ENCODE data around the gene PLP2. TPM values are rescaled to one million over a fixed set of nuclear protein-coding genes. Genes with fewer than 3 reads are reported as not detected.
"Not testable (repeated sequence)": the region's sequence is repeated elsewhere in the genome, so short reads cannot be mapped to it uniquely, and the experiment has no call there.

The PLP2 gene
- total RNA-seq, 1 donor from 2014 or later, result 73.2 TPM

GRCh38 chrX:49165901-49166881 lies 5.5 kb upstream of the PLP2 start:
- H3K4me1 Mint-ChIP-seq (ENCODE audit: low read depth), result peaks cover 23% of the 10 kb centered on the region
- H3K27ac Mint-ChIP-seq, result peak overlapping the region; percentile 94
- H3K27me3 Mint-ChIP-seq (ENCODE audit: insufficient read depth), result peaks cover 4% of the 10 kb centered on the region
- intact Hi-C loops (cut with micrococcal nuclease), result loop anchor here (2.0 to 10.0 kb wide), 4 partner anchors 25 to 1681 kb away; partner anchors contain the start of genes GPKOW, PIM2, SLC35A2 and ZNF41
- H3K4me3 Mint-ChIP-seq, result peak overlapping the region; percentile 85
- no peaks in the 10 kb centered on the region for H3K9me3 Mint-ChIP-seq
- peak; percentile 52 for DNase-seq (ENCODE audit: low spot score)
- H3K36me3 Mint-ChIP-seq (ENCODE audit: low read depth), result no peaks in the 10 kb centered on the region

- H3K4me3 Mint-ChIP-seq, result peak overlapping the region; percentile 85
- H3K36me3 Mint-ChIP-seq (ENCODE audit: low read depth), result no peaks in the 10 kb centered on the region
- H3K9me3 Mint-ChIP-seq, result no peaks in the 10 kb centered on the region
- peak overlapping the region; percentile 94 for H3K27ac Mint-ChIP-seq
- peak; percentile 44 for DNase-seq (ENCODE audit: low spot score)
- intact Hi-C loops (cut with micrococcal nuclease), result loop anchor here (1.0 to 10.0 kb wide), 5 partner anchors 24 to 1682 kb away; partner anchors contain the start of genes GPKOW, PIM2, PPP1R3F and SLC35A2
- peaks cover 23% of the 10 kb centered on the region for H3K4me1 Mint-ChIP-seq (ENCODE audit: low read depth)
- peaks cover 4% of the 10 kb centered on the region for H3K27me3 Mint-ChIP-seq (ENCODE audit: insufficient read depth)
These were observed 4.6 kb upstream of the PLP2 start for GRCh38 chrX:49166914-49167739.

- intact Hi-C loops (cut with micrococcal nuclease), result loop anchor here (1.0 to 10.0 kb wide), 5 partner anchors 23 to 1683 kb away; partner anchors contain the start of genes GPKOW, PIM2, PPP1R3F and SLC35A2
- peak overlapping the region; percentile 94 for H3K27ac Mint-ChIP-seq
These were observed 4.0 kb upstream of the PLP2 start for GRCh38 chrX:49167740-49168108.

GRCh38 chrX:49172280-49172780 lies 632 bp downstream of the PLP2 start:
- Mint-ChIP-seq H3K27me3 (ENCODE audit: insufficient read depth) (peaks cover under 1% of the 10 kb centered on the region), H3K4me3 (peak overlapping the region; percentile 88), H3K36me3 (ENCODE audit: low read depth) (peaks cover 20% of the 10 kb centered on the region), H3K4me1 (ENCODE audit: low read depth) (peaks cover 15% of the 10 kb centered on the region), H3K27ac (peak overlapping the region; percentile 84), H3K9me3 (no peaks in the 10 kb centered on the region)
- intact Hi-C loops (cut with micrococcal nuclease), result loop anchor here (1.0 kb wide), 4 partner anchors 8 to 97 kb away; partner anchors contain the start of genes GPKOW and PPP1R3F
- DNase-seq (ENCODE audit: low spot score), result peak; percentile 55

More at GRCh38 chrX:49167740-49168108, 4.0 kb upstream of the PLP2 start:
- no peak for DNase-seq (ENCODE audit: low spot score)
- H3K4me3 Mint-ChIP-seq, result peak overlapping the region; percentile 85
- peaks cover 4% of the 10 kb centered on the region for H3K27me3 Mint-ChIP-seq (ENCODE audit: insufficient read depth)
- peaks cover 23% of the 10 kb centered on the region for H3K4me1 Mint-ChIP-seq (ENCODE audit: low read depth)
- peaks cover 2% of the 10 kb centered on the region for H3K36me3 Mint-ChIP-seq (ENCODE audit: low read depth)
- no peaks in the 10 kb centered on the region for H3K9me3 Mint-ChIP-seq

GRCh38 chrX:49173544-49173943 lies 1.8 kb downstream of the PLP2 start:
- peaks cover 22% of the 10 kb centered on the region for H3K36me3 Mint-ChIP-seq (ENCODE audit: low read depth)
- intact Hi-C loops (cut with micrococcal nuclease); H3K27me3 Mint-ChIP-seq (ENCODE audit: insufficient read depth); H3K27ac Mint-ChIP-seq; H3K4me1 Mint-ChIP-seq (ENCODE audit: low read depth); H3K9me3 Mint-ChIP-seq; DNase-seq (ENCODE audit: low spot score): not testable (repeated sequence)
- H3K4me3 Mint-ChIP-seq, result peak overlapping the region; percentile 88

GRCh38 chrX:49174723-49175122 lies 3.0 kb downstream of the PLP2 start:
- Mint-ChIP-seq H3K4me1 (ENCODE audit: low read depth) (peaks cover 14% of the 10 kb centered on the region), H3K4me3 (no peak overlapping the region), H3K9me3 (no peaks in the 10 kb centered on the region), H3K27ac (no peak overlapping the region), H3K27me3 (ENCODE audit: insufficient read depth) (no peaks in the 10 kb centered on the region), H3K36me3 (ENCODE audit: low read depth) (peaks cover 29% of the 10 kb centered on the region)
- intact Hi-C loops (cut with micrococcal nuclease), result no loop called here
- DNase-seq (ENCODE audit: low spot score), result no peak

GRCh38 chrX:49175435-49176274 lies 4.0 kb downstream of the PLP2 start:
- H3K9me3 Mint-ChIP-seq, result no peaks in the 10 kb centered on the region
- peaks cover 14% of the 10 kb centered on the region for H3K4me1 Mint-ChIP-seq (ENCODE audit: low read depth)
- no peaks in the 10 kb centered on the region for H3K27me3 Mint-ChIP-seq (ENCODE audit: insufficient read depth)
- H3K4me3 Mint-ChIP-seq, result no peak overlapping the region
- no peak overlapping the region for H3K27ac Mint-ChIP-seq
- intact Hi-C loops (cut with micrococcal nuclease), result no loop called here
- peaks cover 36% of the 10 kb centered on the region for H3K36me3 Mint-ChIP-seq (ENCODE audit: low read depth)
- no peak for DNase-seq (ENCODE audit: low spot score)

- no peak overlapping the region for H3K4me3 Mint-ChIP-seq
- peaks cover 40% of the 10 kb centered on the region for H3K36me3 Mint-ChIP-seq (ENCODE audit: low read depth)
- intact Hi-C loops (cut with micrococcal nuclease), result no loop called here
These were observed 5.0 kb downstream of the PLP2 start for GRCh38 chrX:49176421-49177326.

GRCh38 chrX:49177338-49177833 lies 5.7 kb downstream of the PLP2 start:
- H3K4me1 Mint-ChIP-seq (ENCODE audit: low read depth), result peaks cover 14% of the 10 kb centered on the region
- intact Hi-C loops (cut with micrococcal nuclease), result no loop called here
- no peaks in the 10 kb centered on the region for H3K27me3 Mint-ChIP-seq (ENCODE audit: insufficient read depth)
- H3K9me3 Mint-ChIP-seq, result no peaks in the 10 kb centered on the region
- H3K27ac Mint-ChIP-seq, result no peak overlapping the region
- H3K36me3 Mint-ChIP-seq (ENCODE audit: low read depth), result peaks cover 43% of the 10 kb centered on the region
- H3K4me3 Mint-ChIP-seq, result no peak overlapping the region
- no peak for DNase-seq (ENCODE audit: low spot score)

More at GRCh38 chrX:49176421-49177326, 5.0 kb downstream of the PLP2 start:
- DNase-seq (ENCODE audit: low spot score), result no peak
- Mint-ChIP-seq H3K27me3 (ENCODE audit: insufficient read depth) (no peaks in the 10 kb centered on the region), H3K27ac (no peak overlapping the region), H3K4me1 (ENCODE audit: low read depth) (peaks cover 14% of the 10 kb centered on the region), H3K9me3 (no peaks in the 10 kb centered on the region)

GRCh38 chrX:49177873-49178480 lies 6.3 kb downstream of the PLP2 start:
- no peak overlapping the region for H3K4me3 Mint-ChIP-seq
- H3K36me3 Mint-ChIP-seq (ENCODE audit: low read depth), result peaks cover 42% of the 10 kb centered on the region

GRCh38 chrX:49178537-49178936 lies 6.8 kb downstream of the PLP2 start:
- Mint-ChIP-seq H3K27me3 (ENCODE audit: insufficient read depth) (no peaks in the 10 kb centered on the region), H3K4me1 (ENCODE audit: low read depth) (peaks cover 14% of the 10 kb centered on the region), H3K9me3 (no peaks in the 10 kb centered on the region), H3K36me3 (ENCODE audit: low read depth) (peaks cover 42% of the 10 kb centered on the region), H3K27ac (no peak overlapping the region), H3K4me3 (no peak overlapping the region)
- no peak for DNase-seq (ENCODE audit: low spot score)
- intact Hi-C loops (cut with micrococcal nuclease), result no loop called here

More at GRCh38 chrX:49177873-49178480, 6.3 kb downstream of the PLP2 start:
- intact Hi-C loops (cut with micrococcal nuclease), result no loop called here
- no peak for DNase-seq (ENCODE audit: low spot score)
- Mint-ChIP-seq H3K9me3 (no peaks in the 10 kb centered on the region), H3K4me1 (ENCODE audit: low read depth) (peaks cover 14% of the 10 kb centered on the region), H3K27me3 (ENCODE audit: insufficient read depth) (no peaks in the 10 kb centered on the region), H3K27ac (no peak overlapping the region)
